Endodermal cell (in vitro differentiated cells): Measurements from ENCODE around the gene ADGRF4. TPM values are rescaled to one million over a fixed set of nuclear protein-coding genes. Genes with fewer than 3 reads are reported as not detected.
"Not testable (repeated sequence)": the region's sequence is repeated elsewhere in the genome, so short reads cannot be mapped to it uniquely, and the experiment has no call there.

ENCODE experiments used
- DNase-seq: peaks from one replicate; pipeline ENCODE4 v3.0.0-alpha.2; 2017
- H3K27ac ChIP-seq: 2 replicates; pipeline ENCODE4 v1.5.1; 2013; ENCODE audit warnings: mild to moderate bottlenecking, low read depth, low read length, moderate library complexity
- H3K27me3 ChIP-seq: 2 replicates; pipeline ENCODE4 v1.6.1; 2013; ENCODE audit warnings: mild to moderate bottlenecking, low read length, moderate library complexity; ENCODE audit not compliant: insufficient read depth, control insufficient read depth, poor library complexity, severe bottlenecking
- H3K36me3 ChIP-seq: 2 replicates; pipeline ENCODE4 v1.7.0; 2013; ENCODE audit warnings: mild to moderate bottlenecking, low read length, moderate library complexity; ENCODE audit not compliant: control insufficient read depth, insufficient read depth
- H3K4me1 ChIP-seq: one replicate; pipeline ENCODE4 v1.7.0; 2013; ENCODE audit warnings: low read length; ENCODE audit not compliant: control insufficient read depth, insufficient read depth
- H3K4me3 ChIP-seq: 2 replicates; pipeline ENCODE4 v1.5.1; 2013; ENCODE audit warnings: mild to moderate bottlenecking, low read length, moderate library complexity
- H3K9ac ChIP-seq: 2 replicates; pipeline ENCODE4 v1.6.1; 2013; ENCODE audit warnings: mild to moderate bottlenecking, low read length, moderate library complexity; ENCODE audit not compliant: poor library complexity, severe bottlenecking; ENCODE audit errors: extremely low read depth
- H3K9me3 ChIP-seq: 2 replicates; pipeline ENCODE4 v1.6.1; 2013; ENCODE audit warnings: mild to moderate bottlenecking, low read length, moderate library complexity; ENCODE audit not compliant: control insufficient read depth
- H3K27ac Mint-ChIP-seq: 2 replicates; pipeline ENCODE4 v1.8.0; 2020; ENCODE audit warnings: mixed read lengths
- H3K27me3 Mint-ChIP-seq: 2 replicates; pipeline ENCODE4 v1.8.0; 2021; ENCODE audit warnings: mild to moderate bottlenecking, mixed read lengths; ENCODE audit not compliant: insufficient read depth
- H3K36me3 Mint-ChIP-seq: 2 replicates; pipeline ENCODE4 v1.8.0; 2020; ENCODE audit warnings: low read depth, mixed read lengths
- H3K4me1 Mint-ChIP-seq: 2 replicates; pipeline ENCODE4 v1.8.0; 2020; ENCODE audit warnings: mixed read lengths
- H3K4me3 Mint-ChIP-seq: 2 replicates; pipeline ENCODE4 v1.8.0; 2020; ENCODE audit warnings: mild to moderate bottlenecking, moderate library complexity, mixed read lengths
- H3K9me3 Mint-ChIP-seq: 2 replicates; pipeline ENCODE4 v1.8.0; 2020; ENCODE audit warnings: mild to moderate bottlenecking, mixed read lengths
- WGBS, 2 experiments: methylation state at CpG; one replicate each; pipeline versions ENCODE4 v1.1.5 to v1.1.7; 2013; ENCODE audit warnings: missing lambda C conversion rate in 2 of 2, mixed read lengths in 1 of 2; ENCODE audit not compliant: insufficient coverage in 1 of 2, insufficient read length in 1 of 2; 5-methylcytosine and 5-hydroxymethylcytosine counted together
- total RNA-seq, 2 donors: library from RNA; stranded (reverse); fragmentation: NEBNext Ultra II Directional in 1 of 2; extraction: Animal tissue kit (Norgen Biotek cat#: 25700) in 1 of 2; gene quantifications; 2 replicates in 1 of 2; 3 replicates in 1 of 2; pipeline ENCODE4 v1.2.1, GENCODE V29; 2021
- TF ChIP-seq, protein P1 (sequence below): fragments of 200-600 bp; sonication (generic); conservative IDR thresholded peaks from 2 replicates; pipeline ENCODE4 v1.5.0; 2021; ENCODE audit warnings: antibody characterized with exemption, mild to moderate bottlenecking

Gene ADGRF4
- total RNA-seq, 2 donors from 2014 or later = 0.18 to 1.3 TPM

DNA sequence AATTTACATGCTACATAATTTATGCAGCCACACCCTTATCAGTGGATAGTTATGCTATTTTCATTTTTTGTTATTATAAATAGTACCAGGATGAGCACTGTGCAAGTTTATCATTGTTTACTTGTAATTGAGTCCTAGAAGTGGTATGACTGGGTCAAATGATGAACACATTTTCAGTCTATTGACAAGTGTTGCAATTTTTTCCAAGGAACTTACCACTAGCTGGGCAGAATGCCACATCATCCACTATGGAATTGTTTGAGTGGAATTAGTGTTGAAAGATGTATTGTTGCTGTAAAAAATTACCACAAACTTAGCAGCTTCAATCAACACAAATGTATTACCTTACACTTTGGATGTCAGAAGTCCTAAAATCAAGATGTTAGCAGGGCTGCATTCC is 45.4 kb downstream of the ADGRF4 start:
- Histone ChIP-seq H3K27ac (no peak overlapping the region), H3K4me3 (no peak overlapping the region), H3K9me3 (no peaks in the 10 kb centered on the region), H3K9ac (no peak overlapping the region), H3K27me3 (no peaks in the 10 kb centered on the region), H3K4me1 (no peaks in the 10 kb centered on the region), H3K36me3 (no peaks in the 10 kb centered on the region)
- peaks cover 7% of the 10 kb centered on the region for H3K9me3 Mint-ChIP-seq
- H3K4me1 Mint-ChIP-seq = no peaks in the 10 kb centered on the region
- no peak for DNase-seq
- H3K36me3 Mint-ChIP-seq = no peaks in the 10 kb centered on the region
- H3K27me3 Mint-ChIP-seq = no peaks in the 10 kb centered on the region
- TF ChIP-seq, protein P1, sequence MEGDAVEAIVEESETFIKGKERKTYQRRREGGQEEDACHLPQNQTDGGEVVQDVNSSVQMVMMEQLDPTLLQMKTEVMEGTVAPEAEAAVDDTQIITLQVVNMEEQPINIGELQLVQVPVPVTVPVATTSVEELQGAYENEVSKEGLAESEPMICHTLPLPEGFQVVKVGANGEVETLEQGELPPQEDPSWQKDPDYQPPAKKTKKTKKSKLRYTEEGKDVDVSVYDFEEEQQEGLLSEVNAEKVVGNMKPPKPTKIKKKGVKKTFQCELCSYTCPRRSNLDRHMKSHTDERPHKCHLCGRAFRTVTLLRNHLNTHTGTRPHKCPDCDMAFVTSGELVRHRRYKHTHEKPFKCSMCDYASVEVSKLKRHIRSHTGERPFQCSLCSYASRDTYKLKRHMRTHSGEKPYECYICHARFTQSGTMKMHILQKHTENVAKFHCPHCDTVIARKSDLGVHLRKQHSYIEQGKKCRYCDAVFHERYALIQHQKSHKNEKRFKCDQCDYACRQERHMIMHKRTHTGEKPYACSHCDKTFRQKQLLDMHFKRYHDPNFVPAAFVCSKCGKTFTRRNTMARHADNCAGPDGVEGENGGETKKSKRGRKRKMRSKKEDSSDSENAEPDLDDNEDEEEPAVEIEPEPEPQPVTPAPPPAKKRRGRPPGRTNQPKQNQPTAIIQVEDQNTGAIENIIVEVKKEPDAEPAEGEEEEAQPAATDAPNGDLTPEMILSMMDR = no peak
- H3K4me3 Mint-ChIP-seq = no peak overlapping the region
- H3K27ac Mint-ChIP-seq = no peak overlapping the region

DNA sequence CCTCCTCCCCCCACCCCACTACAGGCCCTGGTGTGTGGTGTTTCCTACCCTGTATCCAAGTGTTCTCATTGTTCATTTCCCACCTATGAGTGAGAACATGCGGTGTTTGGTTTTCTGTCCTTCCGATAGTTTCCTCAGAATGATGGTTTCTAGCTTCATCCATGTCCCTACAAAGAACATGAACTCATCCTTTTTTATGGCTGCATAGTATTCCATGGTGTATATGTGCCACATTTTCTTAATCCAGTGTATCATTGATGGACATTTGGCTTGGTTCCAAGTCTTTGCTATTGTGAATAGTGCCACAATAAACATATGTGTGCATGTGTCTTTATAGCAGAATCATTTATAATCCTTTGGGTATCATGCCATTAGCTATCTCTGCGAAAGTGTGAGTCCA is 46.9 kb downstream of the ADGRF4 start:
- H3K9me3 ChIP-seq, H3K36me3 ChIP-seq, H3K4me3 Mint-ChIP-seq, DNase-seq, H3K4me1 ChIP-seq, H3K36me3 Mint-ChIP-seq, H3K27ac Mint-ChIP-seq, H3K9ac ChIP-seq, H3K4me3 ChIP-seq, H3K27ac ChIP-seq, H3K4me1 Mint-ChIP-seq, H3K9me3 Mint-ChIP-seq, H3K27me3 ChIP-seq, H3K27me3 Mint-ChIP-seq: not testable (repeated sequence)
- 95 to 100% methylated on average over 3 of the region's 3 CpGs for WGBS, 2 experiments

DNA sequence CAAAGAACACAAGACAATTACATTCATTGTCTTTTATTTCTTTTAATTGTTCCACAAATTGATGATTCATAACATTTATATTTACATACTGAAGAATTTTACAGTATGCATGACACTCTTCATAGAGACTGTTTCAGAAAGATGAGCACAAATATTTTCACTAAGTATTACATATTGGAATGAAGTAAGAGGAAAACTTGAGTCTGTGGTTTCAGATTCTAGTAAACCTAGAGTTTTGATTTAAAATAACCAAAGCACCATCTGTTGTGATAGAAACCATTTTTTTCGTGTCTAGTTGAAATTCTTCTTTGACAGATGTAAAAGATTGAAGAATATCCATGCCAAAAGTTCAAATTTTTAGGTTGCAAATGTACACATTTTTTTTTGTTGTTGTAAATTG is 51.4 kb downstream of the ADGRF4 start:
- Mint-ChIP-seq H3K4me1 (no peaks in the 10 kb centered on the region), H3K27me3 (no peaks in the 10 kb centered on the region), H3K36me3 (no peaks in the 10 kb centered on the region), H3K27ac (no peak overlapping the region), H3K4me3 (no peak overlapping the region), H3K9me3 (peaks cover 8% of the 10 kb centered on the region)
- peaks cover 5% of the 10 kb centered on the region for H3K9me3 ChIP-seq
- H3K4me3 ChIP-seq = no peak overlapping the region
- TF ChIP-seq, protein P1 = no peak
- no peak for DNase-seq
- H3K9ac ChIP-seq = no peak overlapping the region
- no peak overlapping the region for H3K27ac ChIP-seq
- H3K36me3 ChIP-seq = no peaks in the 10 kb centered on the region
- 86% methylated on average over 1 of the region's 1 CpG; no CpG with 5 or more reads in 1 of the 2 experiments for WGBS, 2 experiments
- no peaks in the 10 kb centered on the region for H3K4me1 ChIP-seq
- H3K27me3 ChIP-seq = no peaks in the 10 kb centered on the region

GRCh38 chr6:47752801-47753200 is 54.4 kb downstream of the ADGRF4 start:
- WGBS, 2 experiments = 84 to 100% methylated on average over 1 of the region's 1 CpG
- no peaks in the 10 kb centered on the region for H3K27me3 Mint-ChIP-seq
- no peak overlapping the region for H3K27ac ChIP-seq

More at GRCh38 chr6:47752801-47753200, 54.4 kb downstream of the ADGRF4 start:
- peaks cover 5% of the 10 kb centered on the region for H3K9me3 ChIP-seq
- Mint-ChIP-seq H3K4me3 (no peak overlapping the region), H3K9me3 (peaks cover 10% of the 10 kb centered on the region), H3K36me3 (no peaks in the 10 kb centered on the region), H3K4me1 (no peaks in the 10 kb centered on the region), H3K27ac (no peak overlapping the region)
- H3K4me1 ChIP-seq = no peaks in the 10 kb centered on the region
- no peaks in the 10 kb centered on the region for H3K36me3 ChIP-seq
- TF ChIP-seq, protein P1 = no peak
- DNase-seq = no peak
- no peak overlapping the region for H3K9ac ChIP-seq
- no peak overlapping the region for H3K4me3 ChIP-seq
- no peaks in the 10 kb centered on the region for H3K27me3 ChIP-seq
